GM18505 (cell line): ENCODE results near the gene BSN.
A peak's percentile ranks its signal among the peaks of the same experiment; 100 is the strongest.
"Not testable (repeated sequence)": the region's sequence is repeated elsewhere in the genome, so short reads cannot be mapped to it uniquely, and the experiment has no call there.

ENCODE experiments used
- ATAC-seq: cut with Tn5 transposase; IDR thresholded peaks from one replicate; pipeline ENCODE4 v1.9.1; 2021; ENCODE audit not compliant: unreplicated experiment
- POLR2A ChIP-seq: IDR thresholded peaks from 4 replicates; pipeline ENCODE4 v1.6.1; 2011; ENCODE audit warnings: borderline replicate concordance; ENCODE audit not compliant: insufficient read depth, insufficient read length; ENCODE audit errors: extremely low read depth

The BSN gene

GRCh38 chr3:49681543-49681942, 127.3 kb downstream of the BSN start:
- no peak for TF ChIP-seq POLR2A
- no peak for ATAC-seq

GRCh38 chr3:49683162-49683561, 128.9 kb downstream of the BSN start:
- TF ChIP-seq POLR2A = no peak
- ATAC-seq = no peak

- ATAC-seq = not testable (repeated sequence)
These were observed 130.2 kb downstream of the BSN start for GRCh38 chr3:49684453-49684852.

GRCh38 chr3:49685103-49685502, 130.8 kb downstream of the BSN start:
- ATAC-seq = not testable (repeated sequence)

- ATAC-seq = not testable (repeated sequence)
These were observed 131.6 kb downstream of the BSN start for GRCh38 chr3:49685846-49686245.

- not testable (repeated sequence) for ATAC-seq
These were observed 132.1 kb downstream of the BSN start for GRCh38 chr3:49686346-49686745.

GRCh38 chr3:49686769-49687423, 132.6 kb downstream of the BSN start:
- ATAC-seq = not testable (repeated sequence)

- not testable (repeated sequence) for ATAC-seq
These were observed 133.1 kb downstream of the BSN start for GRCh38 chr3:49687424-49687795.

- ATAC-seq = peak; percentile 5
These were observed 134.2 kb downstream of the BSN start for GRCh38 chr3:49688338-49689045.

- TF ChIP-seq POLR2A = peak; percentile 79
- peak; percentile 65 for ATAC-seq
These were observed 135.0 kb downstream of the BSN start, which contains the start of the genes MST1 and RNF123 for GRCh38 chr3:49689046-49689907. Gene MST1, minus strand, starts transcription at chr3:49689474. Its CDS starts 783 bp downstream, at chr3:49688691. Gene RNF123, plus strand, starts transcription at chr3:49689557. Its CDS starts 1,609 bp downstream, at chr3:49691166.

GRCh38 chr3:49689908-49690624, 135.8 kb downstream of the BSN start:
- ATAC-seq = peak; percentile 3

- ATAC-seq = not testable (repeated sequence)
These were observed 136.6 kb downstream of the BSN start for GRCh38 chr3:49690856-49691255.

GRCh38 chr3:49691481-49691880, 137.2 kb downstream of the BSN start:
- not testable (repeated sequence) for ATAC-seq

GRCh38 chr3:49694409-49695070, 140.3 kb downstream of the BSN start:
- ATAC-seq = not testable (repeated sequence)

GRCh38 chr3:49695350-49696015, 141.2 kb downstream of the BSN start:
- ATAC-seq = not testable (repeated sequence)
